RWPE1 (cell line): ENCODE data around the gene CRY2.

Experiments used
- CTCF ChIA-PET: fragments of 350-600 bp; sonication (Branson Sonifier 250); formaldehyde crosslinking; extraction: SDS; loops from one replicate; lab custom pipeline; 2021; lab: Yijun Ruan, JAX
- POLR2A ChIA-PET: fragments of 400-600 bp; formaldehyde crosslinking; extraction: SDS; loops from one replicate; lab custom pipeline; 2020; ENCODE audit warnings: antibody characterized with exemption; ENCODE audit not compliant: low non-redundant PET; lab: Yijun Ruan, JAX
- DNase-seq: peaks from one replicate; pipeline ENCODE4 v3.0.0; 2012; ENCODE audit warnings: low spot score
- H3K27ac ChIP-seq: fragments of 450-650 bp; 2 replicates; pipeline ENCODE4 v1.5.1; 2017
- TF ChIP-seq, protein P1 (sequence below): fragments of 450-650 bp; conservative IDR thresholded peaks from 2 replicates; pipeline ENCODE4 v1.5.1; 2017; ENCODE audit warnings: low read depth, mild to moderate bottlenecking

CRY2 gene

DNA sequence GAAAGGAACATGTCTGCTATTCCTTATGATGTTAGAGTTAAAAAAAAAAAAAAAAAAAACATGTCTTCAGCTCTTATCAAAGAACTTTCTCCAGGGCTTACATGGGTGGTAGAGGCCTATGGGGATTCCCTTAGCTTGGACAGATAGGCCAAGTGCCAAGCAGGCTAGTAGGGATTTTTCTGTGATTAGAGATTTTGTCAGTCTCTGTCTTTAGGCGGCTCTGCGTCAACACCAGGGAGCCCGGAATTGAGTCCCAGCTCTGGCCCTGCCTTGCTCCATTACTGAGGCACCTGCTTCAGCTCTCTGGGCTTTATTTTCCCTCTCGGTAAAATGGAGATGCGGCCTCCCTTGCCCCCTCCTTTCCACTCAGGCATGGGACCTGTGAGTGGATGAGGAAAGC lies 13.1 kb downstream of the CRY2 start:
- DNase-seq, result no peak
- TF ChIP-seq, protein P1, sequence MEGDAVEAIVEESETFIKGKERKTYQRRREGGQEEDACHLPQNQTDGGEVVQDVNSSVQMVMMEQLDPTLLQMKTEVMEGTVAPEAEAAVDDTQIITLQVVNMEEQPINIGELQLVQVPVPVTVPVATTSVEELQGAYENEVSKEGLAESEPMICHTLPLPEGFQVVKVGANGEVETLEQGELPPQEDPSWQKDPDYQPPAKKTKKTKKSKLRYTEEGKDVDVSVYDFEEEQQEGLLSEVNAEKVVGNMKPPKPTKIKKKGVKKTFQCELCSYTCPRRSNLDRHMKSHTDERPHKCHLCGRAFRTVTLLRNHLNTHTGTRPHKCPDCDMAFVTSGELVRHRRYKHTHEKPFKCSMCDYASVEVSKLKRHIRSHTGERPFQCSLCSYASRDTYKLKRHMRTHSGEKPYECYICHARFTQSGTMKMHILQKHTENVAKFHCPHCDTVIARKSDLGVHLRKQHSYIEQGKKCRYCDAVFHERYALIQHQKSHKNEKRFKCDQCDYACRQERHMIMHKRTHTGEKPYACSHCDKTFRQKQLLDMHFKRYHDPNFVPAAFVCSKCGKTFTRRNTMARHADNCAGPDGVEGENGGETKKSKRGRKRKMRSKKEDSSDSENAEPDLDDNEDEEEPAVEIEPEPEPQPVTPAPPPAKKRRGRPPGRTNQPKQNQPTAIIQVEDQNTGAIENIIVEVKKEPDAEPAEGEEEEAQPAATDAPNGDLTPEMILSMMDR, result no peak
- ChIA-PET CTCF (interaction anchor here (1.9 kb wide), 1 partner anchor 12 kb away, joined by 7 read pairs; no protein-coding TSS in a partner anchor), POLR2A (interaction anchor here (0.6 kb wide), 1 partner anchor 1618 kb away, joined by 5 read pairs; no protein-coding TSS in a partner anchor)
- peak overlapping the region; percentile 86 for H3K27ac ChIP-seq

DNA sequence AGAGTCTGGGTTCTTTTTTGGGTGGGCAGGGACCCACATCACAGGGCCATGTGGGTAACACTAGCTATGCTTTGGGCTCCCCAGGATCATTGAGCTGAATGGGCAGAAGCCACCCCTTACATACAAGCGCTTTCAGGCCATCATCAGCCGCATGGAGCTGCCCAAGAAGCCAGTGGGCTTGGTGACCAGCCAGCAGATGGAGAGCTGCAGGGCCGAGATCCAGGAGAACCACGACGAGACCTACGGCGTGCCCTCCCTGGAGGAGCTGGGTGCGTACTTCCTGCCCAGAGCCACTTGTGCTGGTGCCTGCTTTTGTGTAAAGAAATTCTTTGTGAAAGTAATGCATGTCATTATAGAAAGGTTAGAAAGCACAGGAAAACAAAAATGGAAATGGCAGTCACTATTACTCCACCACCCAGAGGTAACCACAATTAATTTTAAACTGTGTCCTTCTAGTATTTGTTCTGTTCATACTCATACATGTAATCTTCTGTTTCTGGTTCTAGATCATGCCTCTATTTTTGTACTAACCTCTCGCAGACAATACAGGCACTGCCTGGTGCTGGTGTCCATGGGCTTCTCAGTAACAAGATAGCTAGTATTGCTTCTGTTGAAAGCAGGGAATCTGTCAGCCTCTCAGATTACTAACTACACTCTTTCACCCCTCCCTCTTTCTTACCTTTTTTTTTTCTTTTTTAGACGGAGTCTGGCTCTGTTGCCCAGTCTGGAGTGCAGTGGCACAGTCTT lies 13.7 kb downstream of the CRY2 start:
- peak overlapping the region; percentile 86 for H3K27ac ChIP-seq
- ChIA-PET CTCF (interaction anchor here (1.9 kb wide), 1 partner anchor 12 kb away, joined by 7 read pairs; no protein-coding TSS in a partner anchor), POLR2A (interaction anchor here (0.6 kb wide), 1 partner anchor 1618 kb away, joined by 5 read pairs; no protein-coding TSS in a partner anchor)
- TF ChIP-seq, protein P1, result no peak
- DNase-seq, result no peak

- no peak for DNase-seq
- CTCF ChIA-PET, result no interaction called here
- POLR2A ChIA-PET, result no interaction called here
- TF ChIP-seq, protein P1, result no peak
- H3K27ac ChIP-seq, result no peak overlapping the region
Measured at GRCh38 chr11:45864041-45864440, 16.8 kb downstream of the CRY2 start.

DNA sequence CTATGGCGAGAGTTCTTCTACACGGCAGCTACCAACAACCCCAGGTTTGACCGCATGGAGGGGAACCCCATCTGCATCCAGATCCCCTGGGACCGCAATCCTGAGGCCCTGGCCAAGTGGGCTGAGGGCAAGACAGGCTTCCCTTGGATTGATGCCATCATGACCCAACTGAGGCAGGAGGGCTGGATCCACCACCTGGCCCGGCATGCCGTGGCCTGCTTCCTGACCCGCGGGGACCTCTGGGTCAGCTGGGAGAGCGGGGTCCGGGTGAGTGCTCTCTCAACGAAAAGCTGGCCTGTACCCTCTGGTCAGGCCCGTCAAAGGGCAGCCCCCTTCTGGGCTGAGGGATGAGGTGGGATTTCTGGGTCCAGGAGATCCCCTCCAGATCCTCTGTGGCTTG lies 22.3 kb downstream of the CRY2 start:
- ChIA-PET CTCF (no interaction called here), POLR2A (no interaction called here)
- TF ChIP-seq, protein P1, result no peak
- no peak overlapping the region for H3K27ac ChIP-seq
- DNase-seq, result no peak

GRCh38 chr11:45870706-45871105 lies 23.4 kb downstream of the CRY2 start:
- CTCF ChIA-PET, result interaction anchor here (0.6 to 1.8 kb wide), 3 partner anchors 95 to 536 kb away, joined by 3 to 7 read pairs (median 3); no protein-coding TSS in a partner anchor
- TF ChIP-seq, protein P1, result no peak
- DNase-seq, result no peak
- POLR2A ChIA-PET, result no interaction called here
- 0 out of 2 replicates have a peak overlapping the region, but pooled peaks have one; percentile 13 for H3K27ac ChIP-seq

GRCh38 chr11:45871638-45872037 lies 24.4 kb downstream of the CRY2 start:
- DNase-seq, result no peak

More at GRCh38 chr11:45871638-45872037, 24.4 kb downstream of the CRY2 start:
- TF ChIP-seq, protein P1, result no peak
- 0 out of 2 replicates have a peak overlapping the region, but pooled peaks have one; percentile 8 for H3K27ac ChIP-seq
- POLR2A ChIA-PET, result no interaction called here
- CTCF ChIA-PET, result interaction anchor here (0.5 to 1.8 kb wide), 6 partner anchors 24 to 1305 kb away, joined by 3 to 7 read pairs (median 4); no protein-coding TSS in a partner anchor
